Measurements from ENCODE around the gene C5orf22.

The C5orf22 gene

DNA sequence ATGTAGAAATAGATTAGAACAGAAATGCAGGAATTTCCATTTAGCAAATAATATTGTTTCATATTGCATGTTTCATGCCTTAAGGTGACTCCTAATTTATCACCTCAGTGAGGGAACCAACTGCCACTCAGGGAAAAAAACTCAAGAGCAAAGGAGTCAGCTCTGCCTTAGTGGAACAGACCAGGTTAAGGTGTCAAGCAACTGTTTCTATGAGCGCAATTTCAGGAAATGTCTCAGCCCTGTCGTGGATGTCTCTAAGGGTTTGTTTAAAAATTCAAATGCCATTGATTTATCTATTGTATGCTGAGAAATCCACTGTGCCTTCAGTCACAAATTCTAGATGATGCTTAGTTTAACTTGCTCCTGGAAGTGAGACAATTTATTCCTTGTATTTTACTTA, 72.1 kb downstream of the C5orf22 start:
- Histone ChIP-seq H3K4me3 (ENCODE audit: low read depth, low read length) (no peak overlapping the region), H3K27ac (no peak overlapping the region), H3K9ac (no peak overlapping the region), H2AFZ (no peak overlapping the region), H3K9me3 (ENCODE audit: control insufficient read depth, low read length) (no peaks in the 10 kb centered on the region), H3K36me3 (ENCODE audit: control insufficient read depth, insufficient read depth, low read length) (no peaks in the 10 kb centered on the region), H3K4me2 (ENCODE audit: low read length) (no peak overlapping the region), H3K79me2 (no peaks in the 10 kb centered on the region), H3K27me3 (ENCODE audit: control insufficient read depth, insufficient read depth, low read length) (no peaks in the 10 kb centered on the region), H3K4me1 (no peaks in the 10 kb centered on the region)
- TF ChIP-seq, protein P1, sequence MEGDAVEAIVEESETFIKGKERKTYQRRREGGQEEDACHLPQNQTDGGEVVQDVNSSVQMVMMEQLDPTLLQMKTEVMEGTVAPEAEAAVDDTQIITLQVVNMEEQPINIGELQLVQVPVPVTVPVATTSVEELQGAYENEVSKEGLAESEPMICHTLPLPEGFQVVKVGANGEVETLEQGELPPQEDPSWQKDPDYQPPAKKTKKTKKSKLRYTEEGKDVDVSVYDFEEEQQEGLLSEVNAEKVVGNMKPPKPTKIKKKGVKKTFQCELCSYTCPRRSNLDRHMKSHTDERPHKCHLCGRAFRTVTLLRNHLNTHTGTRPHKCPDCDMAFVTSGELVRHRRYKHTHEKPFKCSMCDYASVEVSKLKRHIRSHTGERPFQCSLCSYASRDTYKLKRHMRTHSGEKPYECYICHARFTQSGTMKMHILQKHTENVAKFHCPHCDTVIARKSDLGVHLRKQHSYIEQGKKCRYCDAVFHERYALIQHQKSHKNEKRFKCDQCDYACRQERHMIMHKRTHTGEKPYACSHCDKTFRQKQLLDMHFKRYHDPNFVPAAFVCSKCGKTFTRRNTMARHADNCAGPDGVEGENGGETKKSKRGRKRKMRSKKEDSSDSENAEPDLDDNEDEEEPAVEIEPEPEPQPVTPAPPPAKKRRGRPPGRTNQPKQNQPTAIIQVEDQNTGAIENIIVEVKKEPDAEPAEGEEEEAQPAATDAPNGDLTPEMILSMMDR (IDR thresholded peaks at IDR 0.05) = no peak

DNA sequence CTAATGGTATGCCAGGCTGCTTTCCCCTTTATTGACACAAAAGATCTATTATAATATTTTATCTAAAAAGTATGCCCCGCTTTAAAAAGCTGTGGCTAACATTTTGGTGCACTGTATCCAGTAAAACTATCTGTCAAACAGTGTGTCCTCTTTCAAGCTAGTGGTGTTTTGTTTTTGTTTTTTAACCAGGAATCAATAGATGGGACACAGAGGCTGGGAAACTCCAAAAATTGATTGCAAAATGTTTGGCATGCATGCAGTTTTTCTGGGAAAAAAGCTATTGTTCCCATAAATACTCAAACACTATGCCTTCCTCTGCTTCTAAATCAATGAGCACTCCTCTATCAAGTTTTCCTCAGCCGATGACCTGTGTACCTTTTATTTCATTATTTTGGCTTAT, 72.5 kb downstream of the C5orf22 start:
- Histone ChIP-seq H3K27me3 (ENCODE audit: control insufficient read depth, insufficient read depth, low read length) (no peaks in the 10 kb centered on the region), H3K79me2 (no peaks in the 10 kb centered on the region), H3K36me3 (ENCODE audit: control insufficient read depth, insufficient read depth, low read length) (no peaks in the 10 kb centered on the region), H3K4me1 (no peaks in the 10 kb centered on the region), H3K4me3 (ENCODE audit: low read depth, low read length) (no peak overlapping the region), H3K4me2 (ENCODE audit: low read length) (no peak overlapping the region), H2AFZ (no peak overlapping the region), H3K9ac (no peak overlapping the region), H3K27ac (no peak overlapping the region), H3K9me3 (ENCODE audit: control insufficient read depth, low read length) (no peaks in the 10 kb centered on the region)
- TF ChIP-seq, protein P1 (IDR thresholded peaks at IDR 0.05) = no peak
